GM13976 (cell line): Measurements from ENCODE around the gene S100A8.

Source experiments
- DNase-seq: peaks from one replicate; pipeline ENCODE4 v3.0.0; 2012; ENCODE audit warnings: low spot score
- in situ Hi-C: fragments of 300-500 bp; cut with MboI; formaldehyde crosslinking; loops from one replicate; pipeline ENCODE4 v1.12.0; 2022; ENCODE audit warnings: low sequenced_read_pairs, mixed read lengths, inconsistent platforms; ENCODE audit not compliant: unreplicated experiment
- TF ChIP-seq, protein P1 (sequence below): IDR thresholded peaks from 2 replicates; pipeline ENCODE4 v1.5.1; 2012; ENCODE audit warnings: borderline replicate concordance, mild to moderate bottlenecking; ENCODE audit not compliant: insufficient read depth; ENCODE audit errors: extremely low read depth, missing control alignments, control extremely low read depth

S100A8 gene

DNA sequence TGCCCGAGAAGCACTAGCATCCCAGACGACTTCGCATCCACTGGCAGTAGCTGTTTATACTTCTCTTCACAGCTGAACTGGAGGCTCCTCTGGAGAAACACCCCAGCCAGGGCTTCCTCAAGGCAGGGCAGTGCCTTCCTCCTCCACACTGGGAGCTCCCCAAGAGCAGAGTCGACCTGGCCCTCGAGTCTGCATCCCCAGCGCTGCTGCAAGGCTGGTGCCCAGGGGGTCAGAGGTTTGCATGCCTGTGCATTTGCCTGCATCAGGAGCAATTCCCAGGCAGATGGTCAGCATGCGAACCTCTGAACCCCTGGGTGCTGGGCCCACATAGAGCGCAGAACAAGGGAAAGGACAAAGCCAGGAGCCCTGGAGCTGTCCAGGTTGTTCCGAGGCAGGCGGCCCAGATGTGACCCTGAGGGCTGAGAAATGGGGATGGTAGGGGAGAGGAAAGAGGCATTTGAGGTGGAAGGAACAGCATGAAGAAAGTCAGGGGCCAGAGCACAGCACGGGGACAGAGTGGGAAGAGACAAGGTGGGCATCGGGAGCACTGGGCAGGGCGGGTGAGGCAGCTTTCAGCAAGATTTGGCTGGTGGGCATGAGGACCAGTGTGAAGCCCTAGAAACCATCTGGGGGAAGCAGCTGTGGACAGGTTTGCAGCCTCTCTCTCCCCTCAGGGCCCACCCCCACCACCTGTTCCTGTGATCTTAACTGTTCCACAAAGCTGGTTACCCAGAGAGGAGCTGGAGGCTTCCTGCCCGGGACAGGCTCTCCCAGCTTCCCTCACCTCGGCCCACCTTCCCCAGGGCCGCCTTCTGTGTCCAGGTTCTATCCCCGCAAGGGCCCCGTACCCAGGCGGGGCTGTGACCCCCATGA lies 6.4 kb upstream of the S100A8 start:
- TF ChIP-seq, protein P1, sequence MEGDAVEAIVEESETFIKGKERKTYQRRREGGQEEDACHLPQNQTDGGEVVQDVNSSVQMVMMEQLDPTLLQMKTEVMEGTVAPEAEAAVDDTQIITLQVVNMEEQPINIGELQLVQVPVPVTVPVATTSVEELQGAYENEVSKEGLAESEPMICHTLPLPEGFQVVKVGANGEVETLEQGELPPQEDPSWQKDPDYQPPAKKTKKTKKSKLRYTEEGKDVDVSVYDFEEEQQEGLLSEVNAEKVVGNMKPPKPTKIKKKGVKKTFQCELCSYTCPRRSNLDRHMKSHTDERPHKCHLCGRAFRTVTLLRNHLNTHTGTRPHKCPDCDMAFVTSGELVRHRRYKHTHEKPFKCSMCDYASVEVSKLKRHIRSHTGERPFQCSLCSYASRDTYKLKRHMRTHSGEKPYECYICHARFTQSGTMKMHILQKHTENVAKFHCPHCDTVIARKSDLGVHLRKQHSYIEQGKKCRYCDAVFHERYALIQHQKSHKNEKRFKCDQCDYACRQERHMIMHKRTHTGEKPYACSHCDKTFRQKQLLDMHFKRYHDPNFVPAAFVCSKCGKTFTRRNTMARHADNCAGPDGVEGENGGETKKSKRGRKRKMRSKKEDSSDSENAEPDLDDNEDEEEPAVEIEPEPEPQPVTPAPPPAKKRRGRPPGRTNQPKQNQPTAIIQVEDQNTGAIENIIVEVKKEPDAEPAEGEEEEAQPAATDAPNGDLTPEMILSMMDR, result no peak
- peak; percentile 16 for DNase-seq
- in situ Hi-C loops, result no loop called here

DNA sequence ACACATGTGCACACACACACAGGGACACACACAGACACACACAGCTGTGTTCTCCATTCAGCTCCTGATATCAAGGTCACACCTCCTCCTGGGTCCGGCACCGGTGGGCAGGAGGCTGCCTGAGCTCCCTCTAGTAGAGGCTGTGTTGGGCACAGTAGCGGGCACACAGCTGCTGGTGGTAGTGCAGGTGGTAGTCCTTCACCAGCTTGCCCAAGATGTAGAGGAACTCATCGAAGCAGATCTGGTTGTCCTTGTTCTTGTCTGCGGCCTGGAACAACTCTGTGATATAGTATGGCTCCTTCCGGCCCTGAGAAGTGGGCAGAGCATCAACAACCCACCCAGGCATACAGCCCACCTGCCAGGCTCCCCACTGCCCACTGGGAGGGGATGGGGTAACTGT lies 5.6 kb upstream of the S100A8 start:
- TF ChIP-seq, protein P1, result no peak
- in situ Hi-C loops, result no loop called here
- DNase-seq, result no peak

DNA sequence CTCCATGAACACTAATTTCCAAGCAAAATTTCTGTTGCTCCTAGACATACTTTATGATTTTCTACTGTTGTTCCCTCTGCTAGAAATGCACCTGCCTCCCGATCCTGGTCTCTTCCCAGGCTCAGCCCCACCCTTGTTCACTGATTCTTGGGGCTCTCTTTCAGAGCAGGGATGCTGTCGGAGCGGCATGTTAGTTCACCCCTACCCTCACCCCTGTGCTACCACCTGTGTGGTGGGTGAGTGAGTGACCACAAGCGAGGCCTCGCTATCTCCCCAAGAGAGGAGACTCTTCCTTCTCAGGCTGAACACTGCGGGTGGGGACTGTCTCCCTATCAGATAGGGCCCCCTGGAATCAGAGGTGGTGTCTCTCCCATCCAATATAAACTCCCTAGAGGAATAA lies 4.9 kb upstream of the S100A8 start:
- DNase-seq, result no peak
- TF ChIP-seq, protein P1, result no peak
- in situ Hi-C loops, result no loop called here

DNA sequence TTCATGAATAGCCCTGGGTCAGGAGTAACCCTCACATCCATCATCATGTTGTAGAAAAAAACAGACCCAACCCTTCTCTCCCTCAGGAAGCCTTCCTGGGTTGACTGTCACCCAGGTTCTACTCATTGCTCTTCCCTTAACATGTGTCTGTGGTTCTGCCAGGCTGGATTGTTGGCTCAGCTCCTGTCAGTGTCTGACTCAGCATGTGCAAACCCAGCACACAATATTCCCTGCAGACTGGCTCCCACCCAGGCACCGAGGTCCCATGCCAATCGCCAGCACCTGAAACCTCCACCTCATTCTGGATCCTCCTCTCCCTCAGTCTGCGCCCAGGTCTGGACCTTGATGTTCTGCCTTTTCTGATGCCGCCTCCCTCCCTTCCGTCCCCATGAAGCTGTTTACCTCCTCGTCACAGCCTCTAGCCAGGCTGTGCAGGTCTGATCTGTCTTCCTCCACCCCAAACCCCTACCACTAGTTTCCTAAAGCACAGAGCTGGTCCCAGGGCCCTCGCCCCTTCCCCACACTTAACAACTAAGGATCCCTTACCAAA lies 4.3 kb upstream of the S100A8 start:
- TF ChIP-seq, protein P1, result no peak
- in situ Hi-C loops, result no loop called here
- no peak for DNase-seq

DNA sequence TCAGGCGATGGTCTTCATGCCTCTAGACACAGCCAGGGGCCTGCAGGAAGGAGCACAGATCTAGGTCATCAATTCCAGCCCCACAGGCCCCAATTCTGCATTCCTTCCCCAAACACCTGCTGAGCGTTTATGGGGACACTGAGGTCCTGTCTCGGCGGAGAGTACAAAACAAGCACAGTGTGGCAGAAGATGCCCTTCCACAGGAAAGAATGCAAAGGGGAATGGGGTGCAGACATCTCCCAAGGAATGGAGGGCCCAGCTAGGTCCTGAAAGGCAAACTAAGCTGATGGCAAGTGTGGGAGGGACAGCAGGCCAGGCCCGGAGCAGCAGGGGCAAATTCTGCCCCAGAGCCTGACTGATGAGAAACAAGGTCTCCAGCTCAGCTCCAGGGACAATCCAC lies 3.5 kb upstream of the S100A8 start:
- no peak for DNase-seq
- TF ChIP-seq, protein P1, result no peak
- in situ Hi-C loops, result no loop called here

DNA sequence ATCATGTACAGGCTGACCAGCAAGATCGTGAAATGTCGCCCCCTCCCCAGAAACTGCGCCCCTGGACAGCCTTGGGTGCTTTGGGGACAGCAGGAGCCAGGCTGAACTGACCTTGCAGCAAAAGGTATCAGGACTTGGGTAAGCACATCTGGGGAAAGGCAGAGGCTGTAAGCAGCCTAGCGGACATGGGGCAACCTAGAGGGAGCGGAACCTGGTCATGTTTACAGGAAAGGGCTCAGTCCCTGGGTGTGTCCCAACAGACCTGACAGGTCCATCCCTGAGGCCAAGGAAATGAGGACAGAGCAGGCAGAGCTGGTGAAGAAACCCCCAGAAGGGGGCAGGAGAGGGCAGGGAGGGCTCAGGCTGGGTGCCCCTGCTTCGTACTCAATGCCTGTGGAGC lies 3.1 kb upstream of the S100A8 start:
- TF ChIP-seq, protein P1, result no peak
- no peak for DNase-seq
- in situ Hi-C loops, result no loop called here
